ENCODE data around the gene SCRN2.

SCRN2 gene

DNA sequence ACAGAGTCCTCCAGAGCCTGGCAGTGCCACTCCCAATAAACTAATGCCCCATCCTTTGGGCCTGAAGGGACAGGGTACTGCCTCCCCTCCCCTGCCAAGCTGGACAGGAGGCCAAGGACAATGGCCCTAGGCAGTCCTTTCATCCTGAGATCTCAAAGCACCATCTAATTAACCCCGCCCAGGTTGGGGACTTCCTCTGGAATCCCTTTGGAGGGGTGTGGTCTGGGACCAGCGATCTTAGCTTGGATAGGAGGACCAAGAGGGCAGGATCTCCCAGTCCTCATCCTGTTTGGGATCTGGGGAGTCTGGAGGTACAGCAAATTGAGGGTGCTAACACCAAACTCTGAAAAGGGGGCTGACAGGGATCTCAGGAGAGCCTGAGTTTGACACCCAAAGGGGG is 28.0 kb upstream of the SCRN2 start:
- TF ChIP-seq ZFX (IDR thresholded peaks at IDR 0.05): no peak
- TF ChIP-seq, protein P1, sequence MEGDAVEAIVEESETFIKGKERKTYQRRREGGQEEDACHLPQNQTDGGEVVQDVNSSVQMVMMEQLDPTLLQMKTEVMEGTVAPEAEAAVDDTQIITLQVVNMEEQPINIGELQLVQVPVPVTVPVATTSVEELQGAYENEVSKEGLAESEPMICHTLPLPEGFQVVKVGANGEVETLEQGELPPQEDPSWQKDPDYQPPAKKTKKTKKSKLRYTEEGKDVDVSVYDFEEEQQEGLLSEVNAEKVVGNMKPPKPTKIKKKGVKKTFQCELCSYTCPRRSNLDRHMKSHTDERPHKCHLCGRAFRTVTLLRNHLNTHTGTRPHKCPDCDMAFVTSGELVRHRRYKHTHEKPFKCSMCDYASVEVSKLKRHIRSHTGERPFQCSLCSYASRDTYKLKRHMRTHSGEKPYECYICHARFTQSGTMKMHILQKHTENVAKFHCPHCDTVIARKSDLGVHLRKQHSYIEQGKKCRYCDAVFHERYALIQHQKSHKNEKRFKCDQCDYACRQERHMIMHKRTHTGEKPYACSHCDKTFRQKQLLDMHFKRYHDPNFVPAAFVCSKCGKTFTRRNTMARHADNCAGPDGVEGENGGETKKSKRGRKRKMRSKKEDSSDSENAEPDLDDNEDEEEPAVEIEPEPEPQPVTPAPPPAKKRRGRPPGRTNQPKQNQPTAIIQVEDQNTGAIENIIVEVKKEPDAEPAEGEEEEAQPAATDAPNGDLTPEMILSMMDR (conservative IDR thresholded peaks at IDR 0.05): no peak
- H3K27ac ChIP-seq: no peak overlapping the region

DNA sequence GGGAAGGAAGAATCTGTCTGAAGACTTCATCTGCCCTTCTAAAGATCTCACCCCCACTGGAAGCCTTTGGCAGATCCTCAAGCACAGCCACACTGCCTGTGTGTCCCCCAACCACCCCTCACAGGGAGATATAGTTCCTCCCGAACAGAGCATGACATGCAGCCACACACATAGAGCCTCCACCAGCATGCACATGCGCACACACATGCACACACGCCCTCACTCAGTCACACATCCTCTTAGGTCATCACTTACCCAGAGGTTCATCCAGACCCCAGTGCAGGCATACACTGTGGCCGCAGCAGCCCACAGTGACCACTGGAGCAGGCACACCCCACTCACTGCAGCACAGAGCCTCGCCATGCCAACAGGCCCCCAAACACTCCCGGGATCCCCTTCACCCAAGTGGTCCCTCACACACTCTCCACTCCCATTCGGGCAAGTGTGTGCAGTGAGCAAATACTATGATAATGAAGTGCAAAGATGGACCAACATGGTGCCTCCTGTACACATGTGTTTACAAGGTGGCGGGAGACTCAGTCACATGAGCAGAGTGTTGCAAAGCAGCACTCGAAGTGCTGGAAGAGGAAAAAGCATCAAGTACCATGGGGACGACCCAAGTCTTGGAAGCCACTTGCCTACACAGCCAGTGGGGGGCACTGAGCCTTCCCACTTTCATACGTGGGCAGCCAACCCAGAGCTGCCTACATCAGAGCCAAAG is 26.9 kb upstream of the SCRN2 start:
- no peak overlapping the region for H3K27ac ChIP-seq
- TF ChIP-seq, protein P1 (conservative IDR thresholded peaks at IDR 0.05): no peak
- no peak for TF ChIP-seq ZFX (IDR thresholded peaks at IDR 0.05)

DNA sequence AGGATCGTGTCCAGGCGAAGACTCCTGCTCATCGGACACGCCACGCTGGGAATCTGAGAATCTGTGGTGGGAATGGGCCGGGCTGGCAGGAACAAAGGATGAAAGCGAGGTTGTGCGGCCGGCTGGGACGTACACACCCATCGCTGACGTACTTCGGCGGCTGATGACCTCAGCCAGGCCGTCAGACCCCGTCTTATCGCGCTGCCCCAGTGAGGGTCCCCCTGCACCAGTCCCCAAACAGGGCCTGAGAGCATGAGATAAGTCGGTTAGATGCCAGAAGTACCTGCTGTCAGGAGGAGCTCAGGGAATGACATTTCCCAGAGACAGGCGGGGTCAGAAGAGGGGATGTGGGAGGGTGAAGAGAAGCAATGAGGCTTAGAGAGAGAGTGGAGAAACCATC is 25.9 kb upstream of the SCRN2 start:
- TF ChIP-seq ZFX (IDR thresholded peaks at IDR 0.05): no peak
- H3K27ac ChIP-seq: no peak overlapping the region

DNA sequence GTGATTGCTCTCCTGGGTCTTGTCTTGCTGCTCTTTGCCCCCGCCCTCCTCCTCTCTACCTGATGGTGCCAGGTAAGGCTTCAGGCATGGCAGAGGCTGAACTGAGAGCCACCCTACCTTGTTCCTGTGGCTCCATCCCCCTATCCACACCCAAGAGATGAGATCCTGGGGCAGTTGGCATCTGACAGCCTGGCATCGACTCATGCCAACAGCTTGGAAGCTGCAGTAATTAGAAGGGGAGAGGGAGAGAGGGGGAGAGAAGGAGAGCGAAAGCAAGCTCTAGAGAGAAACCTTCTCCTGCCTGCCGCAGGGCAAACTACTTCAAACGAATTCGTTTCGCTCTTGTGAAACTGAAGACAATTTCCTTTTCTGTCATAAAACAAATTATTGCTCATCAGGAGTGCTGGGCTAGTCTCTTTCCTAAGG is 23.7 kb upstream of the SCRN2 start:
- H3K27ac ChIP-seq: no peak overlapping the region
- TF ChIP-seq, protein P1 (conservative IDR thresholded peaks at IDR 0.05): no peak

DNA sequence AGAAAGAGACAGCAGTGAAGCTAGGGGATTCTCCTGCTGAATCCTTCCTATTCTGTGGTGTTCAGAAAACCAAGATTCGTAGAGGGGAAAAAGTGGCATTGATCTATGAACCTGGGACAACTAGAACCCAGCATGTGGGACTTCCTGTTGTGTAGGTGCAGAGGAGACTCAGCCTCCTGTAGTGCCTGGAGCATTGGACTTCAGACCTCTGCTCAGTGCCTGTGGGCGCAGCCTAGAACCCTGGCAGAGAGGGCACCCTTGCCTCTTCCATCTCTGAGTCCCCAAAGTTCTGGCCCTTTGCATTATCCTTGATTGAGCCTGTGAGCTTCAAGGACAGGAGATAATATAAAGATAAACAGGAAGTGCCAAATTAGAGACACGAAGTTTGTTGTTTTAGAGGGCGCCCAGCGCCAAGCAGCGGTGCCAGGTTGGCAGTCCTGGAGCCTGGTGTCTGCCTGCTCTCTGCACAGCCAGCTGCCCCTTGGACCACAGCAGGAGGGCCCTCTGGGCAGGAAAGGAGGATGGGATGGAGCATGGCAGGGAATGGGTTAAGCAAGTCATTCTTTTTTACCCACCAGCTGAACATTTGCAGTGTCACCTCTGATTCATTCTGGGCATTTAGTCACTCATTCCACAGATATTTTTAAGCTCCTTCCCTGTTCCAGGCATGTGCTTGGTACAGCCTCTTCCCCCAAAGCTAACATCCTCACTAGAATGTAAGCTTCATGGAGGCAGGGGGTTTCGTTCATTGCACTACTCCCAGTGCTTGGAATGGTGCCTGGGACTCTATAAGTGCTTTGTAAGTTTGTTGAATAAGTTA is 21.8 kb upstream of the SCRN2 start:
- no peak overlapping the region for H3K27ac ChIP-seq

DNA sequence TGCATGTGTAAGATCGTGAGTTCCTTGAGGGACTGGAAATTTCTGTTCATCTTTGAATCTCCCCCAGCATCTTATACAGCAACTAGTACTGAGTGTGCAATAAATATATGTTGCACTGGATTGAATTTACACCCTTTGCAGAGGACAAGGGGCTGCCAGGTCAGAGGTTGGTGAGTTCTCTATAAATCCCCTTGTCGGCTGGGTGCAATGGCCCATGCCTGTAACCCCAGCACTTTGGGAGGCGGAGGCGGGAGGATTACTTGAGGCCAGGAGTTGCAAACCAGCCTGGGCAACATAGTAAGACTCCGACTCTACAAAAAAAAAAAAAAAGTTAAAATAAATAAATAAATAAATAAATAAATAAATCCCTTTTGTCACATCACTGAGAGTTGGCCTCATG is 19.3 kb upstream of the SCRN2 start:
- H3K27ac ChIP-seq: no peak overlapping the region
- TF ChIP-seq, protein P1 (conservative IDR thresholded peaks at IDR 0.05): no peak
- TF ChIP-seq ZFX (IDR thresholded peaks at IDR 0.05): no peak

More for the DNA sequence above, 21.8 kb upstream of the SCRN2 start:
- TF ChIP-seq ZFX (IDR thresholded peaks at IDR 0.05): no peak
- TF ChIP-seq, protein P1 (conservative IDR thresholded peaks at IDR 0.05): no peak

DNA sequence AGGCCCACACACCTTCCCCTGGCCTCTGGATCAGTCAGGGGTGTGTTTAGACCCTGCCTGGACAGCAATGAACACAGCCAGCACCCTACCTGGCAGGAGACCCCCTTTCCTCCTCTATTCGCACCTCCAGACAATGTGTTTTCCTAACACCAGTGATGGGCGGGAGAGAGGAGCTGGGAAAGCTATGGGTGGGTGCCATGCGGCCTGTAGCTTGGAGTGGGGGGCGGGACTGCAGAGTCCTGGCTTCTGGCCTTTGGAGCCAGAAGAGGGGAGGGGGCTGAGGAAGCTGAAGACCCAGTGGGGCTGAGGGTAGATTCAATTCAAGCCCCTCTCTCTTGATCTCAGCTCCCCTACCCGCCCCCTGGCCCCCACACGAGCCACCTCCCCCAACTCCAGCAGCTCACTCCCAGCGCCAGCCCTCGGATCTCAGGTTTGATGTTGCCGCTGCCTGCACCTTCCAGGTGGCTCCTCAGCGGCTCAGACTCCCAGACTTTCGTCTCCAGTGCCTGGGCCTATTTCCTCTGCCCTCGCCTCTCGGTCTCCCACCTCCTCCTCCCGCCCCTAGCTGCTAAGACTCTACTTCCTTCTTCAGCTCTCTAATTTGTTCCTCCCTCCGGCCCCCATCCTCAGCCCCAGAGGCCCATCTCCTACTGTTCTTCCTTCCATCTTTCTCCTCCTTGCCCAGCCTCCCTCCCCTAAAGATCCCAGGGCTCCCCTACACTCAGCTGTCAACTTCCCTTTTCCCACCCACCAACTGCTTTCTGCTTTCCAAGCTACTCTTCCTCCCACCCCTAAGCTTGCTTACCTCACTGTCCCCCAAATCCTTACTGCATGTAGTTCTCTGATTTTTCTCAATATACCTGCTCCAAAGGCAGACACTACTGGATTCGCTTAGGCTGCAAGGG is 16.7 kb upstream of the SCRN2 start:
- H3K27ac ChIP-seq: no peak overlapping the region
- TF ChIP-seq, protein P1 (conservative IDR thresholded peaks at IDR 0.05): no peak
- no peak for TF ChIP-seq ZFX (IDR thresholded peaks at IDR 0.05)
